Coronary artery (tissue), 2 donors: Measurements from ENCODE around the gene MICU1.

Experiments used
- DNase-seq: peaks from one replicate; pipeline ENCODE4 v3.0.0-alpha.2; 2017; ENCODE audit warnings: low spot score
- H3K27ac ChIP-seq, 2 donors: fragments of 200-600 bp; sonication (generic); one replicate each; pipeline ENCODE4 v1.5.1; 2016 to 2019
- H3K4me3 ChIP-seq: fragments of 200-600 bp; sonication (generic); 2 replicates; pipeline ENCODE4 v1.5.1; 2016; ENCODE audit warnings: mild to moderate bottlenecking, moderate library complexity
- CTCF ChIP-seq: fragments of 200-600 bp; sonication (generic); IDR thresholded peaks from one replicate; pipeline ENCODE4 v1.5.1; 2019; ENCODE audit warnings: antibody characterized with exemption

Gene MICU1

GRCh38 chr10:72517244-72517643, 108.6 kb downstream of the MICU1 start:
- no peak for DNase-seq
- TF ChIP-seq CTCF = no peak
- H3K27ac ChIP-seq = no peak overlapping the region

GRCh38 chr10:72515455-72515854, 110.4 kb downstream of the MICU1 start:
- no peak overlapping the region for H3K4me3 ChIP-seq
- no peak for DNase-seq
- TF ChIP-seq CTCF = no peak
- H3K27ac ChIP-seq = no peak overlapping the region

More at GRCh38 chr10:72517244-72517643, 108.6 kb downstream of the MICU1 start:
- no peak overlapping the region for H3K4me3 ChIP-seq

- no peak overlapping the region for H3K27ac ChIP-seq
- no peak for DNase-seq
- H3K4me3 ChIP-seq = no peak overlapping the region
- no peak for TF ChIP-seq CTCF
These were observed 112.0 kb downstream of the MICU1 start for GRCh38 chr10:72513910-72514309.

- no peak overlapping the region for H3K4me3 ChIP-seq
- no peak for TF ChIP-seq CTCF
- H3K27ac ChIP-seq = no peak overlapping the region
- no peak for DNase-seq
These were observed 114.4 kb downstream of the MICU1 start for GRCh38 chr10:72511459-72511858.

GRCh38 chr10:72509941-72510340, 115.9 kb downstream of the MICU1 start:
- H3K27ac ChIP-seq = no peak overlapping the region
- DNase-seq = no peak
- TF ChIP-seq CTCF = no peak
- no peak overlapping the region for H3K4me3 ChIP-seq

- no peak for TF ChIP-seq CTCF
- no peak overlapping the region for H3K4me3 ChIP-seq
- DNase-seq = no peak
- H3K27ac ChIP-seq = no peak overlapping the region
These were observed 116.6 kb downstream of the MICU1 start for GRCh38 chr10:72509206-72509799.

GRCh38 chr10:72508033-72508432, 117.8 kb downstream of the MICU1 start:
- H3K27ac ChIP-seq = no peak overlapping the region
- no peak for TF ChIP-seq CTCF
- no peak for DNase-seq
- H3K4me3 ChIP-seq = no peak overlapping the region
